ENCODE measurements around the gene PLCXD3. TPM values are rescaled to one million over a fixed set of nuclear protein-coding genes. Genes with fewer than 3 reads are reported as not detected.
A peak's percentile ranks its signal among the peaks of the same experiment; 100 is the strongest.
"Not testable (repeated sequence)": the region's sequence is repeated elsewhere in the genome, so short reads cannot be mapped to it uniquely, and the experiment has no call there.

The PLCXD3 gene
- polyA plus RNA-seq, 1 of the 3 experiments (the other 2 are of a cell fraction) = 0.15 TPM

DNA sequence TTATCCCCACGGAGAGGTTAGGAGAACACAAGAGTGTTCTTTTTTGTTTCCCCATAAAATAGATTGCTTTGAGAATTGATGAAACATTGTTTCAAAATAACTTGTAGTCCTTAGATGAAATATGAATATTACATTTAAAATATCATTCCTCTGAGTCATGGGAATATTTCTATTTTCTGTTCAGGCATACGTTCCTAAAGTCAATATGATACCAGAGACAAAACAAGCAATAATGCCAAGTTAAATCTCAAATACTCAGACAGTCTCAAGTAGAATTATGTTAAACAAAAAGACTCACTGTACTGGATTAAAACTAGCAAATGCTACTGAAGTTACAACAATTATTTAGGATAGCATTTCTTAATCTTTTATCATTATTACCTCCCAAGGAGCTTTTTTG, 185.3 kb downstream of the PLCXD3 start:
- no peak overlapping the region for H3K4me2 ChIP-seq
- H3K4me3 ChIP-seq (ENCODE audit: low read depth in 2 of 2, low read length in 1 of 2) = no peak overlapping the region
- ChIA-PET CTCF (no interaction called here), POLR2A (no interaction called here)
- 0 out of 2 replicates have a peak overlapping the region, but pooled peaks have one; percentile 8 for H2AFZ ChIP-seq (ENCODE audit: low read depth)
- H3K27ac ChIP-seq (ENCODE audit: low read depth in 2 of 2, low read length in 1 of 2) = no peak overlapping the region
- WGBS (ENCODE audit: low lambda C conversion rate) = 45% methylated on average over 2 of the region's 2 CpGs
- H3K9me3 ChIP-seq = no peaks in the 10 kb centered on the region
- H3K79me2 ChIP-seq (ENCODE audit: insufficient read depth) = no peaks in the 10 kb centered on the region
- no peak for TF ChIP-seq MEF2A (IDR thresholded peaks at IDR 0.05; ENCODE audit: borderline replicate concordance, low read depth)
- TF ChIP-seq USF2 (IDR thresholded peaks at IDR 0.05; ENCODE audit: borderline replicate concordance, low read depth, low read length) = no peak
- TF ChIP-seq GABPA (IDR thresholded peaks at IDR 0.05; ENCODE audit: low read depth) = no peak
- TF ChIP-seq, protein P1, sequence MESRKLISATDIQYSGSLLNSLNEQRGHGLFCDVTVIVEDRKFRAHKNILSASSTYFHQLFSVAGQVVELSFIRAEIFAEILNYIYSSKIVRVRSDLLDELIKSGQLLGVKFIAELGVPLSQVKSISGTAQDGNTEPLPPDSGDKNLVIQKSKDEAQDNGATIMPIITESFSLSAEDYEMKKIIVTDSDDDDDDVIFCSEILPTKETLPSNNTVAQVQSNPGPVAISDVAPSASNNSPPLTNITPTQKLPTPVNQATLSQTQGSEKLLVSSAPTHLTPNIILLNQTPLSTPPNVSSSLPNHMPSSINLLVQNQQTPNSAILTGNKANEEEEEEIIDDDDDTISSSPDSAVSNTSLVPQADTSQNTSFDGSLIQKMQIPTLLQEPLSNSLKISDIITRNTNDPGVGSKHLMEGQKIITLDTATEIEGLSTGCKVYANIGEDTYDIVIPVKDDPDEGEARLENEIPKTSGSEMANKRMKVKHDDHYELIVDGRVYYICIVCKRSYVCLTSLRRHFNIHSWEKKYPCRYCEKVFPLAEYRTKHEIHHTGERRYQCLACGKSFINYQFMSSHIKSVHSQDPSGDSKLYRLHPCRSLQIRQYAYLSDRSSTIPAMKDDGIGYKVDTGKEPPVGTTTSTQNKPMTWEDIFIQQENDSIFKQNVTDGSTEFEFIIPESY (IDR thresholded peaks at IDR 0.05; ENCODE audit: borderline replicate concordance, low read depth) = no peak
- no peak for TF ChIP-seq IRF3 (IDR thresholded peaks at IDR 0.05; ENCODE audit: low read depth, low read length)
- TF ChIP-seq RCOR1 (IDR thresholded peaks at IDR 0.05; ENCODE audit: low read length) = no peak
- TF ChIP-seq FOXJ3 (CRISPR knock-in tag; IDR thresholded peaks at IDR 0.05) = no peak
- no peak for TF ChIP-seq TCF12 (IDR thresholded peaks at IDR 0.05)
- TF ChIP-seq EP300 (IDR thresholded peaks at IDR 0.05; ENCODE audit: borderline replicate concordance in 1 of 2, low read depth in 1 of 2, low read length in 1 of 2) = no peak
- no peak for TF ChIP-seq FOSL2 (IDR thresholded peaks at IDR 0.05; ENCODE audit: borderline replicate concordance, low read depth)
- no peak for TF ChIP-seq ELF1 (IDR thresholded peaks at IDR 0.05)
- no peak for TF ChIP-seq TEAD4 (IDR thresholded peaks at IDR 0.05; ENCODE audit: borderline replicate concordance, insufficient read depth)
- no peak for TF ChIP-seq RXRA (IDR thresholded peaks at IDR 0.05; ENCODE audit: borderline replicate concordance, low read depth)
- TF ChIP-seq RAD21 (IDR thresholded peaks at IDR 0.05; ENCODE audit: low read length) = no peak
- TF ChIP-seq RFX5 (IDR thresholded peaks at IDR 0.05; ENCODE audit: low read length) = no peak
- no peak for TF ChIP-seq EZH2phosphoT487 (IDR thresholded peaks at IDR 0.05; ENCODE audit: borderline replicate concordance, low read depth)
- H4K20me1 ChIP-seq (ENCODE audit: insufficient read depth) = no peaks in the 10 kb centered on the region
- no peaks in the 10 kb centered on the region for H3F3A ChIP-seq (replicated peaks; ENCODE audit: insufficient read depth)
- no peak for DNase-seq
- no peak overlapping the region for H3K9ac ChIP-seq
- no peaks in the 10 kb centered on the region for H3K36me3 ChIP-seq (replicated peaks in 1 of 2; ENCODE audit: control insufficient read depth in 1 of 2, insufficient read depth in 2 of 2, low read length in 1 of 2)
- H3K4me1 ChIP-seq (ENCODE audit: control insufficient read depth in 1 of 2, insufficient read depth in 2 of 2, low read depth in 1 of 2, low read length in 1 of 2) = no peaks in the 10 kb centered on the region
- H3K9me2 ChIP-seq = no peaks in the 10 kb centered on the region
- no peaks in the 10 kb centered on the region for H3K27me3 ChIP-seq (ENCODE audit: insufficient read depth)

DNA sequence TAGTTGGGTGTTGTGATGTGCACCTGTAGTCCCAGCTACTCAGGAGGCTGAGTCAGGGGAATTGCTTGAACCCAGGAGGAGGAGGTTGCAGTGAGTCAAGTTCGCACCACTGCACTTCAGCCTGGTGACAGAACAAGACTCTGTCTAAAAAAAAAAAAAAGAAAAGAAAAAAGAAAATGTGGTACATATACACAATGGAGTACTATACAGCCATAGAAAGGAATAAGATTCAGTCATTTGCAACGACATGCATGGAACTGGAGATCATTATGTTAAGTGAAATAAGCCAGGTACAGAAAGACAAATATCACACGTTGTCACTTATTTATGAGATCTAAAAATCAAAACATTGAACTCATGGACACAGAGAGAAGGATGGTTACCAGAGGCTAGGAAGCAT, 187.6 kb downstream of the PLCXD3 start:
- H3K9ac ChIP-seq; H4K20me1 ChIP-seq (ENCODE audit: insufficient read depth); H3K4me1 ChIP-seq (ENCODE audit: control insufficient read depth in 1 of 2, insufficient read depth in 2 of 2, low read depth in 1 of 2, low read length in 1 of 2); H2AFZ ChIP-seq (ENCODE audit: low read depth); H3K27ac ChIP-seq (ENCODE audit: low read depth in 2 of 2, low read length in 1 of 2); H3K36me3 ChIP-seq (replicated peaks in 1 of 2; ENCODE audit: control insufficient read depth in 1 of 2, insufficient read depth in 2 of 2, low read length in 1 of 2); H3K9me3 ChIP-seq; H3K79me2 ChIP-seq (ENCODE audit: insufficient read depth); H3K4me3 ChIP-seq (ENCODE audit: low read depth in 2 of 2, low read length in 1 of 2); CTCF ChIA-PET; H3K9me2 ChIP-seq; DNase-seq; H3F3A ChIP-seq (replicated peaks; ENCODE audit: insufficient read depth); H3K27me3 ChIP-seq (ENCODE audit: insufficient read depth); H3K4me2 ChIP-seq; POLR2A ChIA-PET: not testable (repeated sequence)
- 64% methylated on average over 3 of the region's 3 CpGs for WGBS (ENCODE audit: low lambda C conversion rate)

Data from SK-N-SH (cell line).